GM23338 (cell line): Measurements from ENCODE around the gene MSS51. TPM values are rescaled to one million over a fixed set of nuclear protein-coding genes. Genes with fewer than 3 reads are reported as not detected.

Source experiments
- ATAC-seq: fragments of 200-7000 bp; cut with Tn5 transposase; 3 replicates; pipeline ENCODE4 v1.9.1; 2020
- DNase-seq: peaks from one replicate; pipeline ENCODE4 v3.0.0-alpha.2; 2015; ENCODE audit warnings: low spot score
- H2AFZ ChIP-seq: fragments of 200-600 bp; sonication (generic); 2 replicates; pipeline ENCODE4 v1.8.0; 2016; ENCODE audit warnings: antibody characterized with exemption, mild to moderate bottlenecking, moderate library complexity
- H3F3A ChIP-seq: fragments of 200-600 bp; sonication (generic); replicated peaks from 2 replicates; pipeline ENCODE4 v1.8.0; 2017; ENCODE audit warnings: antibody characterized with exemption, mixed run types, low read depth
- H3K27ac ChIP-seq: fragments of 200-600 bp; sonication (generic); 2 replicates; pipeline ENCODE4 v1.6.1; 2016; ENCODE audit warnings: low read depth
- H3K27me3 ChIP-seq: fragments of 200-600 bp; sonication (generic); 2 replicates; pipeline ENCODE4 v1.8.0; 2016; ENCODE audit warnings: mild to moderate bottlenecking, mixed run types, moderate library complexity; ENCODE audit not compliant: insufficient read depth
- H3K36me3 ChIP-seq: fragments of 200-600 bp; sonication (generic); 2 replicates; pipeline ENCODE4 v1.8.0; 2016; ENCODE audit warnings: mild to moderate bottlenecking; ENCODE audit not compliant: insufficient read depth
- H3K4me1 ChIP-seq: fragments of 200-600 bp; sonication (generic); 2 replicates; pipeline ENCODE4 v1.8.0; 2016; ENCODE audit warnings: mild to moderate bottlenecking, moderate library complexity; ENCODE audit not compliant: insufficient read depth
- H3K4me2 ChIP-seq: fragments of 200-600 bp; sonication (generic); 2 replicates; pipeline ENCODE4 v1.7.1; 2017; ENCODE audit warnings: mixed run types
- H3K4me3 ChIP-seq: fragments of 200-600 bp; sonication (generic); 2 replicates; pipeline ENCODE4 v1.6.1; 2016; ENCODE audit warnings: mixed run types
- H3K79me2 ChIP-seq: fragments of 200-600 bp; sonication (generic); replicated peaks from 2 replicates; pipeline ENCODE4 v1.8.0; 2017; ENCODE audit warnings: mild to moderate bottlenecking; ENCODE audit not compliant: insufficient read depth
- H3K9me2 ChIP-seq: fragments of 200-600 bp; sonication (generic); 2 replicates; pipeline ENCODE4 v1.8.0; 2017; ENCODE audit not compliant: insufficient read depth
- H4K20me1 ChIP-seq: fragments of 200-600 bp; sonication (generic); replicated peaks from 2 replicates; pipeline ENCODE4 v1.8.0; 2017; ENCODE audit warnings: mild to moderate bottlenecking; ENCODE audit not compliant: insufficient read depth
- H3K27ac Mint-ChIP-seq: 2 replicates; pipeline ENCODE4 v1.8.0; 2020; ENCODE audit warnings: inconsistent platforms, mild to moderate bottlenecking, moderate library complexity, mixed read lengths
- H3K27me3 Mint-ChIP-seq: 3 replicates; pipeline ENCODE4 v1.8.0; 2022; ENCODE audit warnings: low read depth, mild to moderate bottlenecking, moderate library complexity, mixed read lengths, inconsistent platforms; ENCODE audit not compliant: insufficient read depth, poor library complexity
- H3K36me3 Mint-ChIP-seq: 3 replicates; pipeline ENCODE4 v1.8.0; 2021; ENCODE audit warnings: low read depth, mild to moderate bottlenecking, inconsistent platforms, moderate library complexity, mixed read lengths
- H3K4me1 Mint-ChIP-seq: 3 replicates; pipeline ENCODE4 v1.8.0; 2020; ENCODE audit warnings: mild to moderate bottlenecking, inconsistent platforms, mixed read lengths
- H3K4me3 Mint-ChIP-seq: 3 replicates; pipeline ENCODE4 v1.8.0; 2021; ENCODE audit warnings: moderate library complexity, mild to moderate bottlenecking, inconsistent platforms, mixed read lengths
- H3K9me3 Mint-ChIP-seq: 3 replicates; pipeline ENCODE4 v1.8.0; 2020; ENCODE audit warnings: moderate library complexity, mild to moderate bottlenecking, inconsistent platforms, mixed read lengths
- STAT1 ChIP-seq: IDR thresholded peaks from one replicate; pipeline ENCODE4 v1.6.1; 2016; ENCODE audit warnings: antibody characterized with exemption; ENCODE audit not compliant: unreplicated experiment
- ZNF114 ChIP-seq: fragments of 250-450 bp; sonication (Bioruptor Pico); IDR thresholded peaks from 2 replicates; pipeline ENCODE4 v1.5.0; 2020; ENCODE audit warnings: mild to moderate bottlenecking, moderate library complexity
- polyA plus RNA-seq: library from polyadenylated mRNA; unstranded; fragments of >200 nt; fragmentation: Nextera tagmentation; extraction: Ambion mirVana; gene quantifications from 2 replicates; pipeline ENCODE4 v1.2.1, GENCODE V29; 2016
- total RNA-seq: library from RNA; depleted of rRNA; stranded (reverse); fragments of >200 nt; shearing (Covaris generic); gene quantifications from 2 replicates; pipeline ENCODE4 v1.2.3, GENCODE V29; 2014
- TF ChIP-seq, protein P1 (sequence below): IDR thresholded peaks from 2 replicates; pipeline ENCODE4 v1.6.1; 2016; ENCODE audit warnings: antibody characterized with exemption
- TF ChIP-seq, protein P2 (sequence below), 2 experiments: fragments of 200-600 bp in 1 of 2; sonication (generic) in 1 of 2; conservative IDR thresholded peaks; 2 replicates each; pipeline versions ENCODE4 v1.5.1 to v1.6.1; 2016 to 2017; ENCODE audit warnings: antibody characterized with exemption in 2 of 2, low read depth in 2 of 2, mild to moderate bottlenecking in 2 of 2, moderate library complexity in 1 of 2
- TF ChIP-seq, protein P3 (sequence below): fragments of 250-450 bp; sonication (Bioruptor Pico); IDR thresholded peaks from 2 replicates; pipeline ENCODE4 v1.5.0; 2020; ENCODE audit warnings: mild to moderate bottlenecking, moderate library complexity

MSS51 gene
- total and polyA plus RNA-seq, 2 experiments from 2014 or later: 1.1 to 5.1 TPM

DNA sequence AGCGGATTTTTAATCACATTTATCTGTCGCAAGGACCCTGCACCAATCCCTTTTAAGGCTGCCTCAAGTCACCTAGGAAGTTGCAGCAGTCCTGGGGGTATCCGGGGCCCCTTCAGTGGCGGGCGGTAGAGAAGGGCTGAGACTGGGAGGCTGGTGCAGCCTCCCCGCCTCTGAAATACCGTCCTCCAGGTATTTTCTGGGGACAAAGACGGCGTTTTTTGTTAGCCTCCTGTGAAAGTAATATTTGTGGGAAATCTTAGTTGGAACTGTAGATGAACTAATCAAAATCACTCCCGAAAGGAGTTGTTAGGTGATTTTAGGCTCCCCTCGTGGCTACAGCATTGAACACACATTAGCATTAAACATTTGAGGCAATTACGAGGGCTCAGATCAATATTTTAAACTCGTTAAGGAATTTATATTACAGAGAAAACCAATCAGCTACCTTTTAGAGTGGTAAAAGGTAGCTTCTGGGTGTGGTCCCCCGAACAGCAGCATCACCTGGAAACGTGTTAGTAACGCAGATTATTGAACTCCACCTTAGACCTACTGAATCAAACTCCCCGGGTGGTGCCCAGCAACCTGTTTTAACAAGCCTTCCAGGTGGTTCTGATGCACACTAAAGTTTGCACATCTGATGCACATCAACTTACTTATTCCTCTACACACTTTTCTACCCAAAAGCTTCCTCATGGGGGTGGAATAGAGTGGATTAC is 19.0 kb downstream of the MSS51 start:
- H3K9me2 ChIP-seq: peaks cover 3% of the 10 kb centered on the region; the same call in 1 of the 2 replicates
- no peaks in the 10 kb centered on the region for H3K9me3 Mint-ChIP-seq
- DNase-seq: peak; percentile 30
- peak overlapping the region; percentile 83 for H3K4me3 Mint-ChIP-seq
- H3K4me3 ChIP-seq: peak overlapping the region; percentile 94
- no peaks in the 10 kb centered on the region for H4K20me1 ChIP-seq
- H3K27ac Mint-ChIP-seq: peak overlapping the region; percentile 95
- 0 out of 2 replicates have a peak, but pooled peaks cover 5% of the 10 kb centered on the region for H3F3A ChIP-seq
- H3K4me1 ChIP-seq: peaks cover 10% of the 10 kb centered on the region
- peak overlapping the region; percentile 89 for H3K27ac ChIP-seq
- peaks cover 24% of the 10 kb centered on the region for H3K4me1 Mint-ChIP-seq
- H3K27me3 ChIP-seq: no peaks in the 10 kb centered on the region
- peak overlapping the region; percentile 86 for H3K4me2 ChIP-seq
- peaks cover 40% of the 10 kb centered on the region for H3K79me2 ChIP-seq
- TF ChIP-seq, protein P1, sequence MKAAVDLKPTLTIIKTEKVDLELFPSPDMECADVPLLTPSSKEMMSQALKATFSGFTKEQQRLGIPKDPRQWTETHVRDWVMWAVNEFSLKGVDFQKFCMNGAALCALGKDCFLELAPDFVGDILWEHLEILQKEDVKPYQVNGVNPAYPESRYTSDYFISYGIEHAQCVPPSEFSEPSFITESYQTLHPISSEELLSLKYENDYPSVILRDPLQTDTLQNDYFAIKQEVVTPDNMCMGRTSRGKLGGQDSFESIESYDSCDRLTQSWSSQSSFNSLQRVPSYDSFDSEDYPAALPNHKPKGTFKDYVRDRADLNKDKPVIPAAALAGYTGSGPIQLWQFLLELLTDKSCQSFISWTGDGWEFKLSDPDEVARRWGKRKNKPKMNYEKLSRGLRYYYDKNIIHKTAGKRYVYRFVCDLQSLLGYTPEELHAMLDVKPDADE: peak; percentile 3; the same call in 1 of the 2 replicates
- TF ChIP-seq ZNF114 (CRISPR knock-in tag) (no peak), STAT1 (no peak)
- TF ChIP-seq, protein P2, sequence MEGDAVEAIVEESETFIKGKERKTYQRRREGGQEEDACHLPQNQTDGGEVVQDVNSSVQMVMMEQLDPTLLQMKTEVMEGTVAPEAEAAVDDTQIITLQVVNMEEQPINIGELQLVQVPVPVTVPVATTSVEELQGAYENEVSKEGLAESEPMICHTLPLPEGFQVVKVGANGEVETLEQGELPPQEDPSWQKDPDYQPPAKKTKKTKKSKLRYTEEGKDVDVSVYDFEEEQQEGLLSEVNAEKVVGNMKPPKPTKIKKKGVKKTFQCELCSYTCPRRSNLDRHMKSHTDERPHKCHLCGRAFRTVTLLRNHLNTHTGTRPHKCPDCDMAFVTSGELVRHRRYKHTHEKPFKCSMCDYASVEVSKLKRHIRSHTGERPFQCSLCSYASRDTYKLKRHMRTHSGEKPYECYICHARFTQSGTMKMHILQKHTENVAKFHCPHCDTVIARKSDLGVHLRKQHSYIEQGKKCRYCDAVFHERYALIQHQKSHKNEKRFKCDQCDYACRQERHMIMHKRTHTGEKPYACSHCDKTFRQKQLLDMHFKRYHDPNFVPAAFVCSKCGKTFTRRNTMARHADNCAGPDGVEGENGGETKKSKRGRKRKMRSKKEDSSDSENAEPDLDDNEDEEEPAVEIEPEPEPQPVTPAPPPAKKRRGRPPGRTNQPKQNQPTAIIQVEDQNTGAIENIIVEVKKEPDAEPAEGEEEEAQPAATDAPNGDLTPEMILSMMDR (conservative IDR thresholded peaks at IDR 0.05; ENCODE audit: low read depth in 2 of 2): no peak
- TF ChIP-seq, protein P3, sequence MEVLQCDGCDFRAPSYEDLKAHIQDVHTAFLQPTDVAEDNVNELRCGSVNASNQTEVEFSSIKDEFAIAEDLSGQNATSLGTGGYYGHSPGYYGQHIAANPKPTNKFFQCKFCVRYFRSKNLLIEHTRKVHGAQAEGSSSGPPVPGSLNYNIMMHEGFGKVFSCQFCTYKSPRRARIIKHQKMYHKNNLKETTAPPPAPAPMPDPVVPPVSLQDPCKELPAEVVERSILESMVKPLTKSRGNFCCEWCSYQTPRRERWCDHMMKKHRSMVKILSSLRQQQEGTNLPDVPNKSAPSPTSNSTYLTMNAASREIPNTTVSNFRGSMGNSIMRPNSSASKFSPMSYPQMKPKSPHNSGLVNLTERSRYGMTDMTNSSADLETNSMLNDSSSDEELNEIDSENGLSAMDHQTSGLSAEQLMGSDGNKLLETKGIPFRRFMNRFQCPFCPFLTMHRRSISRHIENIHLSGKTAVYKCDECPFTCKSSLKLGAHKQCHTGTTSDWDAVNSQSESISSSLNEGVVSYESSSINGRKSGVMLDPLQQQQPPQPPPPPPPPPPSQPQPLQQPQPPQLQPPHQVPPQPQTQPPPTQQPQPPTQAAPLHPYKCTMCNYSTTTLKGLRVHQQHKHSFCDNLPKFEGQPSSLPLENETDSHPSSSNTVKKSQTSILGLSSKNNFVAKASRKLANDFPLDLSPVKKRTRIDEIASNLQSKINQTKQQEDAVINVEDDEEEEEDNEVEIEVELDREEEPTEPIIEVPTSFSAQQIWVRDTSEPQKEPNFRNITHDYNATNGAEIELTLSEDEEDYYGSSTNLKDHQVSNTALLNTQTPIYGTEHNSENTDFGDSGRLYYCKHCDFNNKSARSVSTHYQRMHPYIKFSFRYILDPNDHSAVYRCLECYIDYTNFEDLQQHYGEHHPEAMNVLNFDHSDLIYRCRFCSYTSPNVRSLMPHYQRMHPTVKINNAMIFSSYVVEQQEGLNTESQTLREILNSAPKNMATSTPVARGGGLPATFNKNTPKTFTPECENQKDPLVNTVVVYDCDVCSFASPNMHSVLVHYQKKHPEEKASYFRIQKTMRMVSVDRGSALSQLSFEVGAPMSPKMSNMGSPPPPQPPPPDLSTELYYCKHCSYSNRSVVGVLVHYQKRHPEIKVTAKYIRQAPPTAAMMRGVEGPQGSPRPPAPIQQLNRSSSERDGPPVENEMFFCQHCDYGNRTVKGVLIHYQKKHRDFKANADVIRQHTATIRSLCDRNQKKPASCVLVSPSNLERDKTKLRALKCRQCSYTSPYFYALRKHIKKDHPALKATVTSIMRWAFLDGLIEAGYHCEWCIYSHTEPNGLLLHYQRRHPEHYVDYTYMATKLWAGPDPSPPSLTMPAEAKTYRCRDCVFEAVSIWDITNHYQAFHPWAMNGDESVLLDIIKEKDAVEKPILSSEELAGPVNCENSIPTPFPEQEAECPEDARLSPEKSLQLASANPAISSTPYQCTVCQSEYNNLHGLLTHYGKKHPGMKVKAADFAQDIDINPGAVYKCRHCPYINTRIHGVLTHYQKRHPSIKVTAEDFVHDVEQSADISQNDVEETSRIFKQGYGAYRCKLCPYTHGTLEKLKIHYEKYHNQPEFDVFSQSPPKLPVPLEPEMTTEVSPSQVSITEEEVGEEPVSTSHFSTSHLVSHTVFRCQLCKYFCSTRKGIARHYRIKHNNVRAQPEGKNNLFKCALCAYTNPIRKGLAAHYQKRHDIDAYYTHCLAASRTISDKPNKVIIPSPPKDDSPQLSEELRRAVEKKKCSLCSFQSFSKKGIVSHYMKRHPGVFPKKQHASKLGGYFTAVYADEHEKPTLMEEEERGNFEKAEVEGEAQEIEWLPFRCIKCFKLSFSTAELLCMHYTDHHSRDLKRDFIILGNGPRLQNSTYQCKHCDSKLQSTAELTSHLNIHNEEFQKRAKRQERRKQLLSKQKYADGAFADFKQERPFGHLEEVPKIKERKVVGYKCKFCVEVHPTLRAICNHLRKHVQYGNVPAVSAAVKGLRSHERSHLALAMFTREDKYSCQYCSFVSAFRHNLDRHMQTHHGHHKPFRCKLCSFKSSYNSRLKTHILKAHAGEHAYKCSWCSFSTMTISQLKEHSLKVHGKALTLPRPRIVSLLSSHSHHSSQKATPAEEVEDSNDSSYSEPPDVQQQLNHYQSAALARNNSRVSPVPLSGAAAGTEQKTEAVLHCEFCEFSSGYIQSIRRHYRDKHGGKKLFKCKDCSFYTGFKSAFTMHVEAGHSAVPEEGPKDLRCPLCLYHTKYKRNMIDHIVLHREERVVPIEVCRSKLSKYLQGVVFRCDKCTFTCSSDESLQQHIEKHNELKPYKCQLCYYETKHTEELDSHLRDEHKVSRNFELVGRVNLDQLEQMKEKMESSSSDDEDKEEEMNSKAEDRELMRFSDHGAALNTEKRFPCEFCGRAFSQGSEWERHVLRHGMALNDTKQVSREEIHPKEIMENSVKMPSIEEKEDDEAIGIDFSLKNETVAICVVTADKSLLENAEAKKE (CRISPR knock-in tag): no peak
- no peak; the same call in 2 of the 3 replicates for ATAC-seq
- H3K36me3 ChIP-seq: no peaks in the 10 kb centered on the region
- peak overlapping the region; percentile 97 for H2AFZ ChIP-seq
- H3K36me3 Mint-ChIP-seq: peaks cover 7% of the 10 kb centered on the region; the same call in 2 of the 3 replicates
- H3K27me3 Mint-ChIP-seq: peaks cover 5% of the 10 kb centered on the region
